HepG2 (cell line): ENCODE measurements around the gene EIF1. TPM values are rescaled to one million over a fixed set of nuclear protein-coding genes. Genes with fewer than 3 reads are reported as not detected.

Experiments used
- ATM ChIP-seq: fragments of 450-650 bp; IDR thresholded peaks from 2 replicates; pipeline ENCODE4 v1.7.1; 2017; ENCODE audit warnings: mild to moderate bottlenecking, borderline replicate concordance
- HOXD1 ChIP-seq: sonication (generic); formaldehyde crosslinking; IDR thresholded peaks from 2 replicates; pipeline ENCODE4 v1.5.0; 2020; ENCODE audit warnings: missing genetic modification reagents
- KLF15 ChIP-seq: sonication (generic); formaldehyde crosslinking; IDR thresholded peaks from 2 replicates; pipeline ENCODE4 v1.8.1; 2023; ENCODE audit warnings: borderline replicate concordance, mild to moderate bottlenecking, inconsistent platforms, missing genetic modification reagents, mixed read lengths
- KMT2B ChIP-seq: IDR thresholded peaks from 2 replicates; pipeline ENCODE4 v1.6.1; 2016; ENCODE audit warnings: missing genetic modification reagents, missing compliant biosample characterization
- LRRFIP1 ChIP-seq: sonication (generic); formaldehyde crosslinking; conservative IDR thresholded peaks from 2 replicates; pipeline ENCODE4 v1.4.0; 2020; ENCODE audit warnings: missing genetic modification reagents
- NAIF1 ChIP-seq: sonication (generic); formaldehyde crosslinking; IDR thresholded peaks from 2 replicates; pipeline ENCODE4 v1.5.0; 2020; ENCODE audit warnings: mild to moderate bottlenecking, missing genetic modification reagents, borderline replicate concordance
- NFKBIZ ChIP-seq: IDR thresholded peaks from 2 replicates; pipeline ENCODE4 v1.6.1; 2018; ENCODE audit warnings: missing genetic modification reagents, missing compliant biosample characterization
- RFXAP ChIP-seq: sonication (generic); formaldehyde crosslinking; IDR thresholded peaks from 2 replicates; pipeline ENCODE4 v1.4.0; 2020; ENCODE audit warnings: missing genetic modification reagents, borderline replicate concordance
- SNAPC5 ChIP-seq: sonication (generic); formaldehyde crosslinking; IDR thresholded peaks from 2 replicates; pipeline ENCODE4 v1.8.1; 2023; ENCODE audit warnings: mild to moderate bottlenecking, missing genetic modification reagents, borderline replicate concordance
- TOE1 ChIP-seq: sonication (generic); formaldehyde crosslinking; IDR thresholded peaks from 2 replicates; pipeline ENCODE4 v1.4.0; 2020; ENCODE audit warnings: mild to moderate bottlenecking, missing genetic modification reagents
- ZBTB34 ChIP-seq: sonication (generic); formaldehyde crosslinking; IDR thresholded peaks from 2 replicates; pipeline ENCODE4 v1.8.0; 2022; ENCODE audit warnings: mild to moderate bottlenecking, missing genetic modification reagents
- ZGPAT ChIP-seq: IDR thresholded peaks from 2 replicates; pipeline ENCODE4 v1.6.1; 2016; ENCODE audit warnings: mild to moderate bottlenecking
- ZNF512B ChIP-seq: sonication (generic); formaldehyde crosslinking; IDR thresholded peaks from 2 replicates; pipeline ENCODE4 v1.5.1; 2020; ENCODE audit warnings: missing genetic modification reagents, mild to moderate bottlenecking, borderline replicate concordance
- ZNF687 ChIP-seq: sonication (generic); formaldehyde crosslinking; IDR thresholded peaks from 2 replicates; pipeline ENCODE4 v1.5.1; 2020; ENCODE audit warnings: mild to moderate bottlenecking, missing genetic modification reagents, moderate library complexity
- ZSCAN12 ChIP-seq: sonication (generic); formaldehyde crosslinking; IDR thresholded peaks from 2 replicates; pipeline ENCODE4 v1.9.0; 2021; ENCODE audit warnings: mild to moderate bottlenecking, missing genetic modification reagents
- polyA plus RNA-seq, 8 experiments: library from polyadenylated mRNA; depleted of rRNA in 3 of 8; stranded (reverse) in 7 of 8; unstranded in 1 of 8; fragments of >200 nt; fragmentation: Illumina TruSeq in 4 of 8; extraction: Trizol in 4 of 8; gene quantifications; 2 replicates each; pipeline versions ENCODE4 v1.2.1 to v1.2.3, GENCODE V29; 2011 to 2016; ENCODE audit warnings: low read depth in 4 of 8, missing spikeins in 1 of 8, mixed read lengths in 1 of 8; ENCODE audit not compliant: insufficient read depth in 1 of 8
- total RNA-seq, 5 experiments: library from RNA; depleted of rRNA; stranded (reverse); fragments of >200 nt; fragmentation: Illumina TruSeq; extraction: Trizol; gene quantifications; 2 replicates each; pipeline ENCODE4 v1.2.3, GENCODE V29; 2016; ENCODE audit warnings: low read depth in 1 of 5

Gene EIF1
- total and polyA plus RNA-seq, 2 of the 13 experiments (the other 11 are each of a cell fraction or from before 2014, with no cell fraction given), result 147 to 517 TPM

GRCh38 chr17:41688641-41689496, at the start of gene EIF1 (continued):
- TF ChIP-seq KLF15 (CRISPR knock-in tag) (no peak), ZBTB34 (no peak), KMT2B (CRISPR knock-in tag) (no peak; the same call in 1 of the 2 replicates), ZGPAT (CRISPR knock-in tag) (peak; percentile 74; the same call in 1 of the 2 replicates), HOXD1 (CRISPR knock-in tag) (no peak), ZNF687 (peak; percentile 95), ATM (no peak), RFXAP (CRISPR knock-in tag) (peak; percentile 89; the same call in 1 of the 2 replicates), ZNF512B (CRISPR knock-in tag) (no peak), NAIF1 (peak; percentile 89), SNAPC5 (CRISPR knock-in tag) (peak; percentile 56; the same call in 1 of the 2 replicates), LRRFIP1 (no peak), TOE1 (no peak), NFKBIZ (CRISPR knock-in tag) (no peak; the same call in 1 of the 2 replicates), ZSCAN12 (peak; percentile 67; the same call in 1 of the 2 replicates)
